Effector memory CD8-positive, alpha-beta T cell (primary cell): ENCODE data around the gene TP53I3.

Source experiments
- ATAC-seq: fragments of 150-1000 bp; cut with Tn5 transposase; replicated peaks from 2 replicates; pipeline ENCODE4 v1.10.0; 2021; ENCODE audit warnings: mild to moderate bottlenecking, moderate library complexity
- DNase-seq, 3 experiments: peaks; one replicate each; pipeline ENCODE4 v3.0.0; 2021
- H3K27ac Mint-ChIP-seq, 2 donors: one replicate each; pipeline ENCODE4 v1.8.0; 2022; ENCODE audit warnings: mild to moderate bottlenecking in 2 of 2, mixed read lengths in 2 of 2, moderate library complexity in 2 of 2
- H3K27me3 Mint-ChIP-seq, 2 donors: one replicate each; pipeline ENCODE4 v1.8.0; 2022; ENCODE audit warnings: mixed read lengths in 2 of 2
- H3K36me3 Mint-ChIP-seq: one replicate; pipeline ENCODE4 v1.8.0; 2022; ENCODE audit warnings: mild to moderate bottlenecking, moderate library complexity, mixed read lengths; ENCODE audit not compliant: insufficient read depth
- H3K4me1 Mint-ChIP-seq, 2 donors: one replicate each; pipeline ENCODE4 v1.8.0; 2022; ENCODE audit warnings: low read depth in 2 of 2, mixed read lengths in 2 of 2
- H3K4me3 Mint-ChIP-seq, 2 donors: one replicate each; pipeline ENCODE4 v1.8.0; 2022; ENCODE audit warnings: mild to moderate bottlenecking in 2 of 2, mixed read lengths in 2 of 2, moderate library complexity in 2 of 2
- H3K9me3 Mint-ChIP-seq, 2 donors: one replicate each; pipeline ENCODE4 v1.8.0; 2022; ENCODE audit warnings: mixed read lengths in 2 of 2

The TP53I3 gene

DNA sequence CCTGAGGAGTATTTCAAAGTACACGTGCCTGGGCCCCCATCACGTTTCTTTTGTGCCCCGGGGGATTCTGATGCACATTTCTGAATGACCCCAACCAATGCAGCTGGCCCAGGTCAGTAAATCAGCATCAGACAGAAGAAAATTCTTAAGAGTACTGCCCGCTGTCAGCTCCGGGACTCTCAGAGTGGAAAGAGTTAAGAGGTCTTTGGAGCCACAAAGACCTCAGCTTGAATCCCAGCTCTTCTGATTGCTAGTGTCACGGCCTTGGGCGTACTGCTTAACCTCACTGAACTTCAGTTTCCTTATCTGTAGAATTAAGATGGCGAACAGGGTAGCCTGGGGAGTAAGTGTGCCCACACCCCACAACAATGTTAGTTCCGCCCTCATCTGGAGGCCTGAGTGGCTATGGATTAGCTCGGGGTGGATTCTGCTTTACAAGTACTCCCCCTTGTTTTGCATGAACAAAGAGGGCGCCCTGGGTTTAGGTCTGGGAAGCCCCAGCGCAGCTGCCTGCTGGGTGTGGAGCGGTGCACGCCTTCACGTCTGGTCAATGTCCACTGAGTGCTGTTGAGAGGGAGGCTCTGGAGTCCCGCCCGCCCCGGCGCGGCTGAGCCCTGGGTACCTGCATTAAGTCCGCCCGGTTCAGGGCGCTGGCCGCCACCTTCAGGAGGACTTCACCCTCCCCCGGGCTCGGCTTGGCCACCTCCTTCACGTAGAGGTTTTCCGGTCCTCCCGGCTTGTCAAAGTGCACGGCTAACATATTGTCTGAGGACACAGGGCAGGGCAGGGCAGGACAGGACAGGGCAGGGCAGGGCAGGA lies 858 bp downstream of the TP53I3 start:
- H3K36me3 Mint-ChIP-seq = peaks cover 24% of the 10 kb centered on the region

DNA sequence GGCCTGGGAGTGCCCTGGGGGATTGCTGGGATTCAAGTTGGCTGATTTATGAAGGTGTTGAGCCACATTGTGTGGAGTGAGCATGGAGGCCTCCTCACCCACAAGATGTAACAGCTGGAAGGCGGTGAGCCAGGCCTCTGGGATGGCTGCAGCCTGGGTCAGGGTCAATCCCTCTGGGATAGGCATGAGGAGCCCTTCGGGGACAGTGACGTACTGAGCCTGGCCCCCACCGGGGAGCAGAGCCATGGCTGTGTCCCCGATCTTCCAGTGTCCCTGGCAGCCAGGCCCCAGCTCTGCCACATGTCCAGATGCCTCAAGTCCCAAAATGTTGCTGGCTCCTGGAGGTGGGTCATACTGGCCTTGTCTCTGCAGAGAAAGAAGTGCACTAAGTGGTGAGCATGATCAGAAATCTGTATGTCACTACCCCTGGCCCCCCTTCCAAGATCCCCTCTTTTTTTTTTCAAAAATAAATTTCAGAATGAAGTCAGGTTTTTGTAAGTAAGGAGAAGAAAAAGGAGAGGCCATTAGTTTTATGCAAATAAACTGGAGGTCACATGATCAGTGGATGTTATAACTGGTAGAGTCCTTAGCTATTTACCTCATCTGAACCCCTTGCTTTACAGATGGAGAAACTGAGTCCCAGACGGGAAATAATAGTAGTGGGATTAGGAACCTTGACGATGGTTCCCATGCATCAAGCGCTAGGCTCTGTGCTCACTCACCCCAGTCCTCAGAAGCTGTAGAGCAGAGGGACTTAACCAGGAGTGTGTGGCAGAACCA lies 1.7 kb downstream of the TP53I3 start:
- no peaks in the 10 kb centered on the region for H3K27me3 Mint-ChIP-seq
- peak overlapping the region; percentile 77 to 85 for H3K4me3 Mint-ChIP-seq
- peaks cover 8 to 12% of the 10 kb centered on the region in 2 donors for H3K4me1 Mint-ChIP-seq
- H3K27ac Mint-ChIP-seq = no peak overlapping the region
- ATAC-seq (no peak), DNase-seq (no peak)
- H3K36me3 Mint-ChIP-seq = peaks cover 24% of the 10 kb centered on the region
- H3K9me3 Mint-ChIP-seq = no peaks in the 10 kb centered on the region

More for the DNA sequence above, 858 bp downstream of the TP53I3 start:
- Mint-ChIP-seq H3K27ac (no peak overlapping the region), H3K4me1 (peaks cover 8 to 9% of the 10 kb centered on the region in 2 donors), H3K9me3 (no peaks in the 10 kb centered on the region), H3K27me3 (no peaks in the 10 kb centered on the region), H3K4me3 (peak overlapping the region; percentile 77 to 85)
- no peak for DNase-seq
- ATAC-seq = peak; percentile 65

DNA sequence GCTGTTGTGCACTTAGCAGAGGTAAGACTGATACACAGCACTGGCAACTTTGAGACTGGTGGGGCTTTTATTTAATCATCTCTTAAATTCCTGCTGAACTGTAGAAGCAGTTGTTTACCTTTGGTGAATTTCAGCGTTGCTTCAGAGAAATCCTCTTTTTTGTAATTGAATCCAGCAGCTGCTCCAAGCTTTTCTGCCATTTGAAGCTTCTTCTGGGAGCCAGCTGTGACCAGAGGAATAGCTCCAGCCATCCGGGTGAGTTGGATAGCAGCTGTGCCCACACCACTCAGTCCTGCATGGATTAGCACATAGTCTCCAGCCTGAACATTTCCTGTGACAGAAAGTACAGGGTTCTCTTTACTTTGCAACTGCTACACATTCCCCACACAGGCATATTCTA lies 3.9 kb downstream of the TP53I3 start:
- DNase-seq = no peak
- no peak for ATAC-seq
- no peak overlapping the region for H3K4me3 Mint-ChIP-seq
- H3K9me3 Mint-ChIP-seq = no peaks in the 10 kb centered on the region
- H3K36me3 Mint-ChIP-seq = peaks cover 15% of the 10 kb centered on the region
- H3K27me3 Mint-ChIP-seq = no peaks in the 10 kb centered on the region
- H3K4me1 Mint-ChIP-seq = peaks cover 15 to 20% of the 10 kb centered on the region in 2 donors
- no peak overlapping the region for H3K27ac Mint-ChIP-seq

DNA sequence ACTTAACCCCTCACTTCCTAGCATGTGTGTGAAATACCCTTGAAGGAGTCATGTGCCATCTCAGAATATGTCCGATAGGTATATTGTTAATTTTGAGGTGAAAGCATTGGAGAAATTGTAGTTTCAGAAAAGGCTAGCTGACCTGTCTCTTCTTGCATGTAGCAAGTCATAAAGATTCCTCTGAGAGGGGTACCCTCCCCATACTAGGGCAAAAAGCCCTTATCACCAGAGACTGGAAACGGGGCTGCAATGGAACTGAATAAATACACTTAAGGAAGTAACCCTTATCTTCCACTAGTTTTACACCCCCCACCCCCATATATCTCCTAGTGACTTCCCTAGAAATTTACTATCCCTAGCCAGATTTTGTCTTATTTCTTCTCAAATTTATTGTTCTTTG lies 6.8 kb downstream of the TP53I3 start:
- H3K4me3 Mint-ChIP-seq = peak overlapping the region; percentile 93 to 95
- DNase-seq = no peak
- peaks cover 15 to 30% of the 10 kb centered on the region in 2 donors for H3K4me1 Mint-ChIP-seq
- peaks cover 10% of the 10 kb centered on the region for H3K36me3 Mint-ChIP-seq
- H3K27me3 Mint-ChIP-seq = no peaks in the 10 kb centered on the region
- no peak for ATAC-seq
- H3K9me3 Mint-ChIP-seq = no peaks in the 10 kb centered on the region
- peak overlapping the region in 1 of 2 donors; percentile 25 for H3K27ac Mint-ChIP-seq

DNA sequence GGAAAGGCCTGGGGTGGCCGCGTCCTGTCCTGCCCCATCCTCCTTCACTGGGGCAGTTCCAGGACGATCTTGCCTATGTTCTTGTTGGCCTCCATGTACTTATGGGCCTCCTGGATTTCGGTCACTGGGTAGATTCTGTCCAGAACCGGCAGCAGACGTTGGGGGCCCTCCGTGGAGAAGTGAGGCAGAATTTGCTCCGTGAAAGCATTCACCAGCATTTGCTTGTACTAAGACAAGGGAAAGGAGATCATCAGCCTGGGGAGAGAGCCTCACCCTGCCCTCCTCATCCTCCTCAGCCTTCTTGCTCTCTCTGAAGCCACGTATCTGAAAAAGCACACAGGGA lies 7.1 kb downstream of the TP53I3 start:
- ATAC-seq (no peak), DNase-seq (no peak)
- Mint-ChIP-seq H3K4me1 (peaks cover 15 to 31% of the 10 kb centered on the region in 2 donors), H3K27ac (peak overlapping the region; percentile 97), H3K4me3 (peak overlapping the region; percentile 93 to 95), H3K27me3 (no peaks in the 10 kb centered on the region), H3K9me3 (no peaks in the 10 kb centered on the region), H3K36me3 (peaks cover 6% of the 10 kb centered on the region)

DNA sequence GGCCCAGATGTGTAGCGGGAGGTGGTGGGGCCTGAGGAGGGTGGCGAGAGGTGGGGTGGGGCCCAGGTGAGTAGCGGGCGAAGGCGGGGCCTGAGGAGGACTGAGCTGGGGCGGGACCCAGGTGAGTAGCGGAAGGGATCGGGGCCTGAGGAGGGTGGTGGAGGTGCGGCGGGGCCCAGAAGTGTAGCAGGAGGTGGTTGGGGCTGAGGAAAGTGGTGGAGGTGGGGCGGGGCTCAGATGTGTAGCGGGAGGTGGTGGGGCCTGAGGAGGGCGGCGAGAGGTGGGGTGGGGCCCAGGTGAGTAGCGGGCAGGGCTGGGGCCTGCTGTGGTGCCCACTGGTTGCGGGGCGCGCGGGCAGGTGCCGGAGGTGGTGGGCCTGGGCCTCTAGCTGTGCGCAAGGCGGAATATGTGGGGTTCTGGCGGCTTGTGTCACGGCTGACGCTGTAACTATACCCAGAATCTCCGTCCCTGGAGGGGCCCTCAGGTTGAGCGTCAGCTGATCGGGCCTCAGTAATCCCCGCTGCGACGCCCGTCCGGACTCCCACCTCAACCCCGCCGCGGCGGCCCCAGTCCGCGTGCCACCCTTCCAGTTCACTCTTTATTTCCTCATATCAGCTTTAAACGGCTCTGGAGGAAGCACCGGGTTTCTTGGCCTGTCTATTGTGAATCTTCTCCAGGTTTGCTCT lies 7.6 kb downstream of the TP53I3 start:
- no peaks in the 10 kb centered on the region for H3K27me3 Mint-ChIP-seq
- ATAC-seq (peak; percentile 34), DNase-seq (no peak)
- H3K27ac Mint-ChIP-seq = peak overlapping the region; percentile 97
- peaks cover 10% of the 10 kb centered on the region for H3K36me3 Mint-ChIP-seq
- H3K4me3 Mint-ChIP-seq = peak overlapping the region; percentile 93 to 95
- no peaks in the 10 kb centered on the region for H3K9me3 Mint-ChIP-seq
- H3K4me1 Mint-ChIP-seq = peaks cover 15 to 36% of the 10 kb centered on the region in 2 donors

DNA sequence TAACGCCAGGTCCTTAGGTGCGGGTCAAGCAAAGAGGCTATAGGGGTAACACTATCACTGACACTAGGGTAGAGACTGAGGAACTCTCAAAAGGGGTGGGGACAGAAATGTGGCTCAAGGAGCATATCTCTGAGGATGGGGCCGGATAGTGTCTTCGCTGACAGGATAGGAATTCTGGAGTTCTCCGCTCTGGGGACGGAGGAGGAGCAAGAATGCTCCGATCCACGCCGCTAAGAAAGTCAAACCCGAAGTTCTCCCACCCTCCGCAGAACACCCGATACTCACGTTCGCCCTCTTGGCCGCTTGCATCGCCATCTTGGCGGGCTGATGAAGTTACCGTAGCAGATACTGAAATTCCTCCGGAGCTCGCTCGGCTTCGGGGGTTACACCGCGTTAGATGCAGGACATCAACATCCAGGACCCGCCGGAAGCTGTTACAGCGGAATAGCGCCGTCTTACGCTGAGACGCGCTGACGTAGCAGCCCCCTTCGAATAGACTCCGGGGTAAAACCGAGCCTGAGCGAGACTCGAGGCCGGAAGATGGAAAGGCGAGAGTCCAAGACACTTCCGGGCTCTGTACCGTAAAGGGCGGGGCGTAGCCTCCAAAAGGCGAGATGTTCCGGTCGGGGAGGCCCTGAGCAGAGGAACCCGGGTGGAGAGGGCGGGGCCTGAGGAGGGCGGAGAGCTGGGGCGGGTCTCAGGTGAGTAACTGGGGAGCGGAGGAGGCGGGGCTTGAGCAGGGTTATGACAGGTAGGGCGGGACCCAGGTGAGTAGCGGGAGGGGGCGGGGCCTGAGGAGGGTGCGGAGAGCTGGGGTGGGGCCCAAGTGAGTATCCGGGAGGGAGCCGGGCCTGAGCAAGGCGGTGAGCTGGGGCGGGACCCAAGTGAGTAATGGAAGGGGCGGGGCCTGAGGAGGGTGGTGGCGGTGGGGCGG lies 8.5 kb downstream of the TP53I3 start, which contains the start of gene SF3B6:
SF3B6 (minus strand) TSS at position 412 of the 934 bp plus-strand sequence; CDS start at position 315, 97 bp downstream.
- Mint-ChIP-seq H3K4me3 (peak within 1 kb of the TSS; percentile 93 to 95), H3K27me3 (no peaks in the 10 kb centered on the region), H3K36me3 (peaks cover 9% of the 10 kb centered on the region), H3K27ac (peak within 1 kb of the TSS; percentile 97), H3K4me1 (peaks cover 15 to 36% of the 10 kb centered on the region in 2 donors), H3K9me3 (no peaks in the 10 kb centered on the region)
- ATAC-seq (peak; percentile 83), DNase-seq (peak; percentile 98 to 100 (median 99))

DNA sequence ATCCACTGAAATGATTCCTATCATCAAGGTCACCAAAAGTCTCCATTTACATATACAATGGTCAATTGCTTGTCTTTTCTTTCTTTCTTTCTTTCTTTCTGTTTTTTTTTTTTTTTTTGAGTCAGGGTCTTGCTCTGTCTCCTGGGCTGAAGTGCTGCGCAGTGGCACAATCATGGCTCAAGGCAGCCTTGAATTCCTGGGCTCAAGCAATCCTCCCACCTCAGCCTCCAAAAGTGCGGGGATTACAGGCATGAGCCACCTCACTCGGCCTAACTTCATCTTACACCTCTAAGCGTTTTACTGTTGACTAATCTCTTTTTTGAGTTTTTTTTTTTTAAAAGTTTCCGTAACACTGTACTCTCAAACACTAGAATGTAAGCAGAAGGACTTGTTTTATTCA lies 9.4 kb downstream of the TP53I3 start:
- Mint-ChIP-seq H3K4me1 (peaks cover 15 to 36% of the 10 kb centered on the region in 2 donors), H3K27me3 (no peaks in the 10 kb centered on the region), H3K27ac (peak overlapping the region; percentile 97)

DNA sequence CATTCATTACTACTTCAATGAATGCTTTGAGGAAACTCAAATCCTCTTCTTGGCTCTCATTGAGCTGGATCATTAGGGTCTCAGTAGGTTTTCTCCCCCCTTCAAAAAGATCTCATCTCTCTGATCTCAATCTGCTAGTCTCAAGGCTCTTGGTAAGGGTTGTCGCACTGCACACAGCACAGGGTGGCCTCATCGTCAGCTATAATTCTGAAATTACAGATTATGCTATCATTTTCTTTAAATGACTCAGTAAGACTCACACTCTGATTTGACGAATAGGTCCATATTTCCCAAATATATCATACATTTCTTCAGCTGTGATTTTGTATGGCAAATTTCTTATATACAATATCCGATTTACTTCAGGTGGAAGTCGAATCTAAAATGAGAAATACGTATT lies 10.8 kb downstream of the TP53I3 start:
- Mint-ChIP-seq H3K9me3 (no peaks in the 10 kb centered on the region), H3K27me3 (no peaks in the 10 kb centered on the region), H3K4me1 (peaks cover 15 to 50% of the 10 kb centered on the region in 2 donors), H3K4me3 (peak overlapping the region in 1 of 2 donors; percentile 43), H3K36me3 (peaks cover 15% of the 10 kb centered on the region), H3K27ac (no peak overlapping the region)
- no peak for ATAC-seq
- DNase-seq = no peak

More for the DNA sequence above, 9.4 kb downstream of the TP53I3 start:
- Mint-ChIP-seq H3K36me3 (peaks cover 10% of the 10 kb centered on the region), H3K4me3 (peak overlapping the region; percentile 93 to 95), H3K9me3 (no peaks in the 10 kb centered on the region)
- DNase-seq (no peak), ATAC-seq (no peak)

DNA sequence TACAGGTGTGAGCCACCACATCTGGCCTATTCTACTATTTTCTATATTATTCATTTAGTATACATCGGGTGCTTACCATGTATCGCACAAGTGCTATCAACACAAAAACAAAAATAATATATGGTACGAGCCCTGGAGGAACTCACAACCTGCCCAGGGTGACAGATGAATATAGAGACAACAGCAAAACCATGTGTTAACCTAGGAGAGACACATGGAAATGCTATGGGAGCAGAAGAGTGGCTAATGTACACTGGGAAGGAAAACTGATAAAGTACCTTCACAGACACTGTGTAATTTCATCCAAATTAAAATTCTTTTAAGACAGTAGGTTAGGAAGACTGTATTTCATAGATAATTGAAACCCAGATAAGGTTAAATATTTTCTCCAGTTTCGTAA lies 12.4 kb downstream of the TP53I3 start:
- Mint-ChIP-seq H3K36me3 (peaks cover 27% of the 10 kb centered on the region), H3K4me1 (peaks cover 12 to 40% of the 10 kb centered on the region in 2 donors), H3K27ac (peak overlapping the region in 1 of 2 donors; percentile 49), H3K4me3 (no peak overlapping the region), H3K9me3 (no peaks in the 10 kb centered on the region), H3K27me3 (no peaks in the 10 kb centered on the region)
- no peak for DNase-seq
- ATAC-seq = no peak

DNA sequence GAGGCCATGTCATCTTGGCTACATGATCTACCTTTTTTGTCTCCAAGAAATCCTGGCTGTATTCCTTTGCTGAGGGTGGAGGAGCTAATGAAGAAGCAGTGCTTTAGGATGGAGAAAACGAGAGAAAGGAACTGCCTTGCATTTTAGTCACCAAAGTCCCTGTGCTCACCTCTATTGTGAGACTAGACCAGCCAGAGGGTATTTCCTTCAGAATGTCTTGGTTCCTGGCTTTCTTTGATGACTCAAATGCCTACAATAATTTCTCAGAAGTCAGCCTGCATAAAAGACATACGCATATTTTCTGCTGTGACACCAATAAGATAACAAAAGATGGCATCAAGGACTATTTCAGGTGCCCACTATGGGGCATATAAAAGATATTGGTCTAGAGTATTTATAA lies 19.3 kb downstream of the TP53I3 start:
- Mint-ChIP-seq H3K4me3 (no peak overlapping the region), H3K9me3 (no peaks in the 10 kb centered on the region), H3K36me3 (peaks cover 24% of the 10 kb centered on the region), H3K27ac (no peak overlapping the region), H3K27me3 (no peaks in the 10 kb centered on the region), H3K4me1 (peaks cover 0 to 14% of the 10 kb centered on the region in 2 donors)
- no peak for DNase-seq
- no peak for ATAC-seq

DNA sequence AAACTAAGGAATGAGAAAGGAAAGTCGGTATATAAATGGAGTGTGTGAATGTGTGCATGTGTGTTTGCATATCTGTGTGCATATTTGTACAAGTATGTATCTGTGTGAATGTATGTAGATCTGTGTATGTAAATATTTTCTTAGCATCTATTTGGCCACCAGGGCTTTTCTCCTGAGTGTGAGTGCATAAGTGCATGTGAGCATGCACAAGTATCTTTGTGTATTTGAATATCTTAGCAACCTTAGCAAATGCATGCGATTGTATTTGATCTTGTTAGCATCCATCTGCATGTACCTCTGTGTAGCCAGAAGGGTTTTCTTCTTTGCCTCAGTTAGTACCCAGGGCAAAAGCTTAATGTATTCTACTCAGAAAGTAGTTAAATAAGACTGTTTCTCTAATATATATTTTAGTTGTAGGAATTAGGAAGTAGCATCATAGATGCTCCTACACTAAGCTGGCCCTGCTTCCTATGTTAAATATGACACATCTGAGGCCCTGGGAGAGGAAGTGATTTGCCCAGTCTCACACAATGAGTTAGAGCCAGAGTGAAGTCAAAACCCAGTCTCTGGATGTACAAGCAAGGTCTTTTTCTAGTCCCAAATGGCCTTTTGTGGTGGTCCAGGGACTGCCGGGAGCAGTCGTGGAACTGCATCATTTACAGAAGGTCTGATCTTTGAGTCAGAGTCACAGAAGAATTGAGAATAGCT lies 25.9 kb downstream of the TP53I3 start:
- ATAC-seq (no peak), DNase-seq (no peak)
- no peaks in the 10 kb centered on the region for H3K9me3 Mint-ChIP-seq
- H3K36me3 Mint-ChIP-seq = no peaks in the 10 kb centered on the region
- no peak overlapping the region for H3K27ac Mint-ChIP-seq
- no peaks in the 10 kb centered on the region for H3K4me1 Mint-ChIP-seq
- no peak overlapping the region for H3K4me3 Mint-ChIP-seq
- H3K27me3 Mint-ChIP-seq = no peaks in the 10 kb centered on the region
